ENCODE data around the gene NXPH2. TPM values are rescaled to one million over a fixed set of nuclear protein-coding genes. Genes with fewer than 3 reads are reported as not detected.

Gene NXPH2
- polyA plus RNA-seq, 1 of the 3 experiments (the other 2 are of a cell fraction) = not detected

DNA sequence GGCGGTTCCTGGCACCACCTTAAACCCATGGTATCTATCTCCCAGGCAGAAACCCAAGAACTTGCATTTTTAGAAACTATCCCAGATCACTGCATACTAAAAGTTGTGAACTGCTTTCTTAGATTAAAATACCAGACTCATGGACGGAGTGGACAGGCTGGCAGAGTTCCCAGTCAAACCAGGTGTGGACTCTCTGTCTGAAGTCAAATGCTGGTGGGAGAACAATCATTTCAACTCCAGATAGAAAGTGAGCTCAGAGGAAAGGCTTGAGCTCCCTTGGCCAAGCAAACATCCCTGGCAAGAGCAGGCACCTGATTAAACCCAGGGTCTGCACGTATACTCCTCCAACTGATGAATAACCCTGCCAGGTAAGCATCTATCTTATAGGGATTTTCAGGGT, 19.5 kb downstream of the NXPH2 start:
- no peaks in the 10 kb centered on the region for H3K79me2 ChIP-seq (ENCODE audit: insufficient read depth)
- no peaks in the 10 kb centered on the region for H3K9me3 ChIP-seq
- ChIA-PET CTCF (interaction anchor here (1.2 kb wide), 1 partner anchor 26 kb away, joined by 5 read pairs; no protein-coding TSS in a partner anchor), POLR2A (no interaction called here)
- H3F3A ChIP-seq (replicated peaks; ENCODE audit: insufficient read depth) = no peaks in the 10 kb centered on the region
- no peak overlapping the region for H3K9ac ChIP-seq
- no peak for DNase-seq
- H3K27me3 ChIP-seq (ENCODE audit: insufficient read depth) = no peaks in the 10 kb centered on the region; the same call in 1 of the 2 replicates
- H3K4me2 ChIP-seq = no peak overlapping the region
- no peaks in the 10 kb centered on the region for H4K20me1 ChIP-seq (ENCODE audit: insufficient read depth)
- H3K27ac ChIP-seq (ENCODE audit: low read depth in 2 of 2, low read length in 1 of 2) = no peak overlapping the region
- no peaks in the 10 kb centered on the region; the same call in 1 of the 2 replicates for H3K9me2 ChIP-seq
- H3K4me3 ChIP-seq (ENCODE audit: low read depth in 2 of 2, low read length in 1 of 2) = no peak overlapping the region
- H3K4me1 ChIP-seq (ENCODE audit: control insufficient read depth in 1 of 2, insufficient read depth in 2 of 2, low read depth in 1 of 2, low read length in 1 of 2) = no peaks in the 10 kb centered on the region; a peak in 1 of 4 replicates
- H2AFZ ChIP-seq (ENCODE audit: low read depth) = no peak overlapping the region
- TF ChIP-seq CHD2 (IDR thresholded peaks at IDR 0.05; ENCODE audit: low read length, partially characterized antibody) = no peak
- TF ChIP-seq, protein P1, sequence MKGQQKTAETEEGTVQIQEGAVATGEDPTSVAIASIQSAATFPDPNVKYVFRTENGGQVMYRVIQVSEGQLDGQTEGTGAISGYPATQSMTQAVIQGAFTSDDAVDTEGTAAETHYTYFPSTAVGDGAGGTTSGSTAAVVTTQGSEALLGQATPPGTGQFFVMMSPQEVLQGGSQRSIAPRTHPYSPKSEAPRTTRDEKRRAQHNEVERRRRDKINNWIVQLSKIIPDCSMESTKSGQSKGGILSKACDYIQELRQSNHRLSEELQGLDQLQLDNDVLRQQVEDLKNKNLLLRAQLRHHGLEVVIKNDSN (IDR thresholded peaks at IDR 0.05; ENCODE audit: borderline replicate concordance, low read depth) = no peak
- no peak for TF ChIP-seq RAD21 (IDR thresholded peaks at IDR 0.05; ENCODE audit: low read length)
- 34% methylated on average over 3 of the region's 3 CpGs for WGBS (ENCODE audit: low lambda C conversion rate)
- H3K36me3 ChIP-seq (replicated peaks in 1 of 2; ENCODE audit: control insufficient read depth in 1 of 2, insufficient read depth in 2 of 2, low read length in 1 of 2) = no peaks in the 10 kb centered on the region

DNA sequence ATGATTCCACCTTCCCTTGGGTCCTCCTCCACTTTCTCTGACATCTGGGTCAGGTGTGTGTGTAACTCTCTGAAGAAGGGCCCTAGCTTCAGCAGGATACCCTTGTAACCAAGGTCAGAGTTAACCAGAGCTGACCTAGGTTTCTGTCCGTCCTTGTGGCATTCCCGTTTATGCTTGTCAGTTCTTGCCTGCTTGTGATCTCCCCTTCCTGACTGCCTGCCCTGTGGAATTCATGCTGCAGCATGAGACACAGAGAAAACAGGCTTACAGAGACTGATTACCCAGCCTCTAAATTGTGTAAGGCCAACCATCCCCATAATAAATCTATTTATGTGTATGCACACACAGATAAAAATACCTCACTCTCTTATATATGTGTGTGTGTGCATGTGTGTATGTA, 22.8 kb downstream of the NXPH2 start:
- H3K79me2 ChIP-seq (ENCODE audit: insufficient read depth) = no peaks in the 10 kb centered on the region
- WGBS (ENCODE audit: low lambda C conversion rate) = 82% methylated on average over 2 of the region's 2 CpGs
- no peaks in the 10 kb centered on the region for H3K9me3 ChIP-seq
- ChIA-PET CTCF (no interaction called here), POLR2A (no interaction called here)
- DNase-seq = no peak
- H3K4me3 ChIP-seq (ENCODE audit: low read depth in 2 of 2, low read length in 1 of 2) = no peak overlapping the region
- H3K27ac ChIP-seq (ENCODE audit: low read depth in 2 of 2, low read length in 1 of 2) = no peak overlapping the region
- H2AFZ ChIP-seq (ENCODE audit: low read depth) = no peak overlapping the region
- no peak overlapping the region for H3K9ac ChIP-seq
- no peaks in the 10 kb centered on the region; the same call in 1 of the 2 replicates for H3K9me2 ChIP-seq
- H3K4me2 ChIP-seq = no peak overlapping the region
- H4K20me1 ChIP-seq (ENCODE audit: insufficient read depth) = no peaks in the 10 kb centered on the region
- no peaks in the 10 kb centered on the region; a peak in 1 of 4 replicates for H3K4me1 ChIP-seq (ENCODE audit: control insufficient read depth in 1 of 2, insufficient read depth in 2 of 2, low read depth in 1 of 2, low read length in 1 of 2)
- H3K36me3 ChIP-seq (replicated peaks in 1 of 2; ENCODE audit: control insufficient read depth in 1 of 2, insufficient read depth in 2 of 2, low read length in 1 of 2) = no peaks in the 10 kb centered on the region
- no peaks in the 10 kb centered on the region; the same call in 1 of the 2 replicates for H3K27me3 ChIP-seq (ENCODE audit: insufficient read depth)
- no peaks in the 10 kb centered on the region for H3F3A ChIP-seq (replicated peaks; ENCODE audit: insufficient read depth)
- TF ChIP-seq EZH2phosphoT487 (IDR thresholded peaks at IDR 0.05; ENCODE audit: borderline replicate concordance, low read depth) = no peak
- TF ChIP-seq FOXM1 (IDR thresholded peaks at IDR 0.05; ENCODE audit: low read depth) = no peak
- TF ChIP-seq MEF2A (IDR thresholded peaks at IDR 0.05; ENCODE audit: borderline replicate concordance, low read depth) = no peak
- TF ChIP-seq SIN3A (IDR thresholded peaks at IDR 0.05; ENCODE audit: borderline replicate concordance, low read depth, low read length) = no peak
- TF ChIP-seq RXRA (IDR thresholded peaks at IDR 0.05; ENCODE audit: borderline replicate concordance, low read depth) = no peak
- no peak for TF ChIP-seq ELF1 (IDR thresholded peaks at IDR 0.05)
- no peak for TF ChIP-seq TCF12 (IDR thresholded peaks at IDR 0.05)
- TF ChIP-seq, protein P2, sequence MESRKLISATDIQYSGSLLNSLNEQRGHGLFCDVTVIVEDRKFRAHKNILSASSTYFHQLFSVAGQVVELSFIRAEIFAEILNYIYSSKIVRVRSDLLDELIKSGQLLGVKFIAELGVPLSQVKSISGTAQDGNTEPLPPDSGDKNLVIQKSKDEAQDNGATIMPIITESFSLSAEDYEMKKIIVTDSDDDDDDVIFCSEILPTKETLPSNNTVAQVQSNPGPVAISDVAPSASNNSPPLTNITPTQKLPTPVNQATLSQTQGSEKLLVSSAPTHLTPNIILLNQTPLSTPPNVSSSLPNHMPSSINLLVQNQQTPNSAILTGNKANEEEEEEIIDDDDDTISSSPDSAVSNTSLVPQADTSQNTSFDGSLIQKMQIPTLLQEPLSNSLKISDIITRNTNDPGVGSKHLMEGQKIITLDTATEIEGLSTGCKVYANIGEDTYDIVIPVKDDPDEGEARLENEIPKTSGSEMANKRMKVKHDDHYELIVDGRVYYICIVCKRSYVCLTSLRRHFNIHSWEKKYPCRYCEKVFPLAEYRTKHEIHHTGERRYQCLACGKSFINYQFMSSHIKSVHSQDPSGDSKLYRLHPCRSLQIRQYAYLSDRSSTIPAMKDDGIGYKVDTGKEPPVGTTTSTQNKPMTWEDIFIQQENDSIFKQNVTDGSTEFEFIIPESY (IDR thresholded peaks at IDR 0.05; ENCODE audit: borderline replicate concordance, low read depth) = no peak
- TF ChIP-seq, protein P3, sequence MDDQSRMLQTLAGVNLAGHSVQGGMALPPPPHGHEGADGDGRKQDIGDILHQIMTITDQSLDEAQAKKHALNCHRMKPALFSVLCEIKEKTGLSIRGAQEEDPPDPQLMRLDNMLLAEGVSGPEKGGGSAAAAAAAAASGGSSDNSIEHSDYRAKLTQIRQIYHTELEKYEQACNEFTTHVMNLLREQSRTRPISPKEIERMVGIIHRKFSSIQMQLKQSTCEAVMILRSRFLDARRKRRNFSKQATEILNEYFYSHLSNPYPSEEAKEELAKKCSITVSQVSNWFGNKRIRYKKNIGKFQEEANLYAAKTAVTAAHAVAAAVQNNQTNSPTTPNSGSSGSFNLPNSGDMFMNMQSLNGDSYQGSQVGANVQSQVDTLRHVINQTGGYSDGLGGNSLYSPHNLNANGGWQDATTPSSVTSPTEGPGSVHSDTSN (IDR thresholded peaks at IDR 0.05) = no peak
- TF ChIP-seq GATA2 (CRISPR knock-in tag; IDR thresholded peaks at IDR 0.05) = no peak
- TF ChIP-seq EP300 (IDR thresholded peaks at IDR 0.05; ENCODE audit: borderline replicate concordance in 1 of 2, low read depth in 1 of 2, low read length in 1 of 2) = no peak
- TF ChIP-seq POLR2AphosphoS5 (IDR thresholded peaks at IDR 0.05; ENCODE audit: low read depth, low read length) = no peak
- no peak for TF ChIP-seq FOSL2 (IDR thresholded peaks at IDR 0.05; ENCODE audit: borderline replicate concordance, low read depth)
- TF ChIP-seq, protein P4, sequence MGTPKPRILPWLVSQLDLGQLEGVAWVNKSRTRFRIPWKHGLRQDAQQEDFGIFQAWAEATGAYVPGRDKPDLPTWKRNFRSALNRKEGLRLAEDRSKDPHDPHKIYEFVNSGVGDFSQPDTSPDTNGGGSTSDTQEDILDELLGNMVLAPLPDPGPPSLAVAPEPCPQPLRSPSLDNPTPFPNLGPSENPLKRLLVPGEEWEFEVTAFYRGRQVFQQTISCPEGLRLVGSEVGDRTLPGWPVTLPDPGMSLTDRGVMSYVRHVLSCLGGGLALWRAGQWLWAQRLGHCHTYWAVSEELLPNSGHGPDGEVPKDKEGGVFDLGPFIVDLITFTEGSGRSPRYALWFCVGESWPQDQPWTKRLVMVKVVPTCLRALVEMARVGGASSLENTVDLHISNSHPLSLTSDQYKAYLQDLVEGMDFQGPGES (IDR thresholded peaks at IDR 0.05; ENCODE audit: low read depth, low read length) = no peak
- TF ChIP-seq TAF1 (IDR thresholded peaks at IDR 0.05; ENCODE audit: borderline replicate concordance, low read depth, low read length) = no peak
